ENCODE results near the gene RAB11FIP4. TPM values are rescaled to one million over a fixed set of nuclear protein-coding genes. Genes with fewer than 3 reads are reported as not detected.

The RAB11FIP4 gene
- total and polyA plus RNA-seq, 9 of the 15 experiments (the other 6 are each of a cell fraction or from before 2014, with no cell fraction given): 0.62 to 16.6 (median 8.9) TPM

GRCh38 chr17:31549525-31550388 is 158.3 kb downstream of the RAB11FIP4 start (continued):
- TF ChIP-seq ZMIZ1 (IDR thresholded peaks at IDR 0.05; ENCODE audit: low read depth in 2 of 2, low read length in 2 of 2) (no peak), ELF2 (CRISPR knock-in tag; IDR thresholded peaks at IDR 0.05) (peak; percentile 70; the same call in 1 of the 2 replicates), HOXB6 (CRISPR knock-in tag; IDR thresholded peaks at IDR 0.05; ENCODE audit: borderline replicate concordance) (no peak), ZFP36 (IDR thresholded peaks at IDR 0.05; ENCODE audit: low read depth, low read length, partially characterized antibody) (peak; percentile 27), ZNF77 (CRISPR knock-in tag; IDR thresholded peaks at IDR 0.05) (no peak), ZNF23 (CRISPR knock-in tag; IDR thresholded peaks at IDR 0.05) (no peak), MAFF (IDR thresholded peaks at IDR 0.05; ENCODE audit: low read length) (no peak), ZNF121 (CRISPR knock-in tag; conservative IDR thresholded peaks at IDR 0.05) (no peak), HINFP (tag; conservative IDR thresholded peaks at IDR 0.05; ENCODE audit: low read depth) (no peak), JUND (IDR thresholded peaks at IDR 0.05; ENCODE audit: borderline replicate concordance, low read depth, low read length) (no peak), JUND (tag; IDR thresholded peaks at IDR 0.05; ENCODE audit: borderline replicate concordance, low read depth, low read length) (no peak; the same call in 2 of the 3 replicates), ZNF511 (CRISPR knock-in tag; IDR thresholded peaks at IDR 0.05) (no peak), CEBPG (CRISPR knock-in tag; IDR thresholded peaks at IDR 0.05) (no peak), CEBPG (tag; conservative IDR thresholded peaks at IDR 0.05 in 1 of 2, IDR thresholded peaks at IDR 0.05 in 1 of 2) (no peak), ZBTB43 (CRISPR knock-in tag; IDR thresholded peaks at IDR 0.05) (no peak), HDAC3 (IDR thresholded peaks at IDR 0.05; ENCODE audit: borderline replicate concordance, partially characterized antibody) (no peak), LCOR (CRISPR knock-in tag; IDR thresholded peaks at IDR 0.05) (no peak), PPARD (CRISPR knock-in tag; IDR thresholded peaks at IDR 0.05) (no peak), TARDBP (IDR thresholded peaks at IDR 0.05) (no peak), BDP1 (IDR thresholded peaks at IDR 0.05; ENCODE audit: insufficient read depth, insufficient read length) (peak; percentile 51), KAT2B (IDR thresholded peaks at IDR 0.05; ENCODE audit: low read depth, low read length) (no peak), SAFB (IDR thresholded peaks at IDR 0.05; ENCODE audit: borderline replicate concordance, low read depth, low read length) (peak; percentile 62; the same call in 1 of the 2 replicates)

Measured in K562 (cell line).